Liver (tissue), 9 donors: Measurements from ENCODE around the gene TGM5. TPM values are rescaled to one million over a fixed set of nuclear protein-coding genes. Genes with fewer than 3 reads are reported as not detected.

Experiments used
- DNase-seq: peaks from one replicate; pipeline ENCODE4 v3.0.0-alpha.2; 2017; ENCODE audit warnings: low spot score
- H3K27ac ChIP-seq, 2 donors: one replicate each; pipeline ENCODE4 v1.7.0; 2013; ENCODE audit warnings: inconsistent platforms in 2 of 2, low read length in 2 of 2, control low read depth in 1 of 2, low read depth in 1 of 2, mild to moderate bottlenecking in 1 of 2
- H3K27me3 ChIP-seq, 4 donors: one replicate each; pipeline versions ENCODE4 v1.6.1 to v1.7.0; 2013; ENCODE audit warnings: low read length in 3 of 4, inconsistent platforms in 1 of 4, mild to moderate bottlenecking in 1 of 4, moderate library complexity in 1 of 4; ENCODE audit not compliant: control insufficient read depth in 4 of 4, insufficient read depth in 4 of 4
- H3K36me3 ChIP-seq, 4 donors: one replicate each; pipeline versions ENCODE4 v1.6.1 to v1.7.0; 2013; ENCODE audit warnings: low read length in 3 of 4, mild to moderate bottlenecking in 3 of 4, low read depth in 1 of 4, moderate library complexity in 1 of 4; ENCODE audit not compliant: control insufficient read depth in 4 of 4, insufficient read depth in 3 of 4
- H3K4me1 ChIP-seq, 4 donors: one replicate each; pipeline versions ENCODE4 v1.6.1 to v1.7.0; 2013; ENCODE audit warnings: low read length in 3 of 4, mild to moderate bottlenecking in 3 of 4, moderate library complexity in 1 of 4; ENCODE audit not compliant: control insufficient read depth in 4 of 4, insufficient read depth in 4 of 4
- H3K4me3 ChIP-seq, 3 donors: one replicate each; pipeline versions ENCODE4 v1.6.1 to v1.7.0; 2013; ENCODE audit warnings: low read length in 3 of 3, control low read depth in 1 of 3, low read depth in 1 of 3, mild to moderate bottlenecking in 1 of 3
- H3K9ac ChIP-seq, 2 donors: one replicate each; pipeline ENCODE4 v1.7.0; 2013; ENCODE audit warnings: low read length in 2 of 2, mild to moderate bottlenecking in 2 of 2, moderate library complexity in 2 of 2, control low read depth in 1 of 2, low read depth in 1 of 2
- H3K9me3 ChIP-seq, 4 donors: one replicate each; pipeline versions ENCODE4 v1.6.1 to v1.7.0; 2013; ENCODE audit warnings: low read length in 3 of 4; ENCODE audit not compliant: control insufficient read depth in 4 of 4
- ATF3 ChIP-seq: IDR thresholded peaks from 2 replicates; pipeline ENCODE4 v1.6.1; 2016; ENCODE audit warnings: antibody characterized with exemption
- FOXA1 ChIP-seq: IDR thresholded peaks from 2 replicates; pipeline ENCODE4 v1.6.1; 2016; ENCODE audit warnings: antibody characterized with exemption
- FOXA2 ChIP-seq: IDR thresholded peaks from 2 replicates; pipeline ENCODE4 v1.6.1; 2016; ENCODE audit warnings: antibody characterized with exemption
- GABPA ChIP-seq, 2 donors: IDR thresholded peaks in 1 of 2; conservative IDR thresholded peaks in 1 of 2; 2 replicates each; pipeline ENCODE4 v1.6.1; 2016; ENCODE audit warnings: antibody characterized with exemption in 2 of 2, mild to moderate bottlenecking in 1 of 2, moderate library complexity in 1 of 2
- HNF4A ChIP-seq, 2 donors: conservative IDR thresholded peaks; 2 replicates each; pipeline ENCODE4 v1.6.1; 2016; ENCODE audit warnings: antibody characterized with exemption in 2 of 2, mild to moderate bottlenecking in 2 of 2
- JUND ChIP-seq, 2 donors: IDR thresholded peaks; 2 replicates each; pipeline ENCODE4 v1.6.1; 2016; ENCODE audit warnings: antibody characterized with exemption in 2 of 2
- MAX ChIP-seq: IDR thresholded peaks from 2 replicates; pipeline ENCODE4 v1.6.1; 2016; ENCODE audit warnings: antibody characterized with exemption
- NR2F2 ChIP-seq: IDR thresholded peaks from 2 replicates; pipeline ENCODE4 v1.6.1; 2016; ENCODE audit warnings: antibody characterized with exemption
- RAD21 ChIP-seq, 2 donors: IDR thresholded peaks; 2 replicates each; pipeline ENCODE4 v1.6.1; 2016; ENCODE audit warnings: antibody characterized with exemption in 2 of 2, mild to moderate bottlenecking in 2 of 2
- SP1 ChIP-seq: IDR thresholded peaks from 2 replicates; pipeline ENCODE4 v1.6.1; 2018; ENCODE audit warnings: antibody characterized with exemption, mild to moderate bottlenecking
- TAF1 ChIP-seq: conservative IDR thresholded peaks from 2 replicates; pipeline ENCODE4 v1.6.1; 2016; ENCODE audit warnings: antibody characterized with exemption, mild to moderate bottlenecking
- WGBS: extraction: QIAGEN DNeasy Blood & Tissue Kit; methylation state at CpG from one replicate; pipeline ENCODE4 v1.1.7; 2013; 5-methylcytosine and 5-hydroxymethylcytosine counted together
- polyA plus RNA-seq, 2 donors: library from polyadenylated mRNA; stranded (reverse) in 1 of 2; unstranded in 1 of 2; fragments of 200-250 nt in 1 of 2; fragments of >200 nt in 1 of 2; fragmentation: Nextera tagmentation in 1 of 2; extraction: Ambion mirVana in 1 of 2; gene quantifications; one replicate each; pipeline versions ENCODE4 v1.2.1 to v1.2.3, GENCODE V29; 2013 to 2015
- total RNA-seq, 2 donors: library from RNA; depleted of rRNA; stranded (reverse); fragments of >200 nt; gene quantifications; one replicate each; pipeline ENCODE4 v1.2.3, GENCODE V29; 2014
- TF ChIP-seq, protein P1 (sequence below): IDR thresholded peaks from 2 replicates; pipeline ENCODE4 v1.6.1; 2016; ENCODE audit warnings: antibody characterized with exemption
- TF ChIP-seq, protein P2 (sequence below): IDR thresholded peaks from 2 replicates; pipeline ENCODE4 v1.6.1; 2016; ENCODE audit warnings: antibody characterized with exemption, mild to moderate bottlenecking
- donor health status: healthy.
- donor health status: healthy.
- donor health status: healthy.
- donor health status: healthy.
- donor health status: healthy.

Gene TGM5
- total and polyA plus RNA-seq, 4 donors, result not detected

DNA sequence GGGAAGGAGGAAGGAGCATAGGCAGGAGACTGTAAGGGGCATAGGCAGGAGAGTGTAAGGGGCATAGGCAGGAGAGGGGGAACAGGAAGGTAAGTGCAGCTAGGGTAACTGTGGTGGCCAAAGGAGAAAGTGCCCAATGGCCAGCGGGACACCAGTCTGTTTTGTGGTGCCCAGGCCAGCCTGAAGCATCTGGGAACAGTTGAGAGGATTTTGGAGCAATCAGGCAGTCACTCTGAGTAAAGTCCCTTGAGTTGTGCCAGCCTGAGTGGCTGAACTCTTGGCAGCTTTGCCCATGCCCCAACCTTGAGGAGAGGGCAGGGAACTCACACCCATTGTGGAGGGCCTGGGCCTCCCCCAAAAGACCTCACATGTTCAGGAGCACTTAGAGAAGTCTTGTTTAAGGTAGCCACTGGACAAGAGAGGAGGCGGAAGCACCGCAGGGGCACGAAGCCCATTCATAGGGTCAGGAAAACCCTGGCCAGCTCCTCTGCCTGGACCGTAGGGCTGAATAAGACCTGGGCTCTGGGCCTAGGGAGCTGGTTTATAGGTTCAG is 3.5 kb upstream of the TGM5 start:
- Histone ChIP-seq H3K27ac (no peak overlapping the region), H3K36me3 (no peaks in the 10 kb centered on the region), H3K4me1 (no peaks in the 10 kb centered on the region), H3K4me3 (no peak overlapping the region), H3K9ac (no peak overlapping the region), H3K27me3 (no peaks in the 10 kb centered on the region), H3K9me3 (no peaks in the 10 kb centered on the region)
- no peak for DNase-seq
- TF ChIP-seq NR2F2 (no peak), RAD21 (IDR thresholded peaks at IDR 0.05) (no peak), FOXA2 (no peak), MAX (no peak), GABPA (IDR thresholded peaks at IDR 0.05 in 1 of 2, conservative IDR thresholded peaks at IDR 0.05 in 1 of 2) (no peak), SP1 (no peak), TAF1 (no peak), ATF3 (no peak), JUND (IDR thresholded peaks at IDR 0.05) (no peak)
- TF ChIP-seq, protein P1, sequence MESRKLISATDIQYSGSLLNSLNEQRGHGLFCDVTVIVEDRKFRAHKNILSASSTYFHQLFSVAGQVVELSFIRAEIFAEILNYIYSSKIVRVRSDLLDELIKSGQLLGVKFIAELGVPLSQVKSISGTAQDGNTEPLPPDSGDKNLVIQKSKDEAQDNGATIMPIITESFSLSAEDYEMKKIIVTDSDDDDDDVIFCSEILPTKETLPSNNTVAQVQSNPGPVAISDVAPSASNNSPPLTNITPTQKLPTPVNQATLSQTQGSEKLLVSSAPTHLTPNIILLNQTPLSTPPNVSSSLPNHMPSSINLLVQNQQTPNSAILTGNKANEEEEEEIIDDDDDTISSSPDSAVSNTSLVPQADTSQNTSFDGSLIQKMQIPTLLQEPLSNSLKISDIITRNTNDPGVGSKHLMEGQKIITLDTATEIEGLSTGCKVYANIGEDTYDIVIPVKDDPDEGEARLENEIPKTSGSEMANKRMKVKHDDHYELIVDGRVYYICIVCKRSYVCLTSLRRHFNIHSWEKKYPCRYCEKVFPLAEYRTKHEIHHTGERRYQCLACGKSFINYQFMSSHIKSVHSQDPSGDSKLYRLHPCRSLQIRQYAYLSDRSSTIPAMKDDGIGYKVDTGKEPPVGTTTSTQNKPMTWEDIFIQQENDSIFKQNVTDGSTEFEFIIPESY, result no peak
- WGBS, result 89% methylated on average over 5 of the region's 5 CpGs

DNA sequence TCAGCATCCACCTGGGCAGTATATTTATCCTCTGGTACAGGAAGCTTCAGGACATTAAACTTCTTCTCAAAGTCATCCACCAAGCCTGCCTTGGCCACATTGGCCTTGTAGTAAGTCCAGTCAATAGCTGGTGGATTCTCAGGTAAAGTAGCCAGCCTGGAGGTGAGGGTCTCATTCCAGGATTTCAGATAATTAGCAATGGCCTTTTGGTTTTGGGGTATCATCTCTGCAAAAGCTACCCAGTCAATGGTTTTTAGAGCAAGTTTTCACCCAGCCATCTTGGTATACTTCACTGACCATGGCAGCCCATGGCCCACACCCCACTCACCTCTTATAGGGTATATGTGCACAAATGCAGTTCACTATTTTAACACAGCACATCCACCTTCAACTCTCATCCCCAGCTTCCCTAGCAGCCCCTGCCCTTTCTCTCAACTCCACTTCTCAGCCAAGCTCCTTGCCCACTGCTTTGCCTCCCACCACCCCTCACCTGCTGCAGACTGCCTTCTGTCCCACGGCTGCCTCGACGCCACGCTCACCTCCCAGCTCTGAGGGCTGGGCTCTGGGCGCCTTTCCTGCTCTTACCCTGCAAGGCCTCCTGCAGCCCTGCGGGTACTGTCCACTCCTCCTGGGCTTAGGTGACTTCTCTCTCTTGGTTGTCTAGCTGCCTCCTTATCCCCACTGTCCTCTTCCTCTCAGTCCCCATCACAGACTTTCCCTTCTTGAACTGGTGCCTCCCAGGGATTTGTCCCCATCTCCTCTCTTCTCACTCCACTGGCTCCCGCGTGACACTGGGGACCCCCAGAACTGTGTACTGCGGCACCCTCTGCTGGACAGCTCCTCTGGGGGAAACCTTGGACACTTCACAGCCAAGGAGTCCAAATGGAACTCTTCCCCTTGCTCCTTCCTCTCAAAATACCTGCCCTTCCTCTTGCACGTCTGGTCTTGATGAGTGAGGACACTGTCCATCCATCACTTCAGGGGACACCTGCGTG is 1.7 kb upstream of the TGM5 start:
- peak; percentile 61 for DNase-seq
- Histone ChIP-seq H3K36me3 (no peaks in the 10 kb centered on the region), H3K9ac (no peak overlapping the region), H3K4me1 (no peaks in the 10 kb centered on the region), H3K4me3 (no peak overlapping the region), H3K9me3 (no peaks in the 10 kb centered on the region), H3K27me3 (no peaks in the 10 kb centered on the region), H3K27ac (no peak overlapping the region)
- WGBS, result 53% methylated on average over 11 of the region's 11 CpGs
- TF ChIP-seq GABPA (IDR thresholded peaks at IDR 0.05 in 1 of 2, conservative IDR thresholded peaks at IDR 0.05 in 1 of 2), result no peak
- no peak for TF ChIP-seq NR2F2
- no peak for TF ChIP-seq FOXA1
- no peak for TF ChIP-seq RAD21 (IDR thresholded peaks at IDR 0.05)
- no peak for TF ChIP-seq TAF1
- TF ChIP-seq SP1, result no peak

DNA sequence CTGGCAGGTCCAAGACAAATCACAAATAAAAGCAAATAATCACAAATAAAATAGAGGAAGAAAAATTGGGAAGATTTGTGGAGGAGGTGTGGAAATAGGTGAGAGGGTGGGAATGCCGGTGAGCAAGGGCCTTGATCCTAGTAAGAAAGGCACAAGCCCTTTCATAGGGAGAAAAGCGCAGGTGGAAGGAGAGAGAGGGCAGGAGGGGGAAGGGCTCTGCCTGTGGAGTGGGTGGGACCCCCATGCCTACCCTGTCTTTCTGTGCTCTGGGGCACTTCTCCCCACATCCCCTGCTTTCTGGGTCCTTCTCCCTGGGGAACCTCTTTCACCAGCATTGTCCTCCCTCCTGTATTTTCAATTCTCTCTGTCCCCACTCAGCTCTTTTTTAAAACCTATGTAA is 711 bp upstream of the TGM5 start:
- H3K36me3 ChIP-seq, result no peaks in the 10 kb centered on the region
- no peaks in the 10 kb centered on the region for H3K4me1 ChIP-seq
- H3K9ac ChIP-seq, result no peak overlapping the region
- no peak overlapping the region for H3K27ac ChIP-seq
- TF ChIP-seq MAX (no peak), HNF4A (conservative IDR thresholded peaks at IDR 0.05) (no peak), GABPA (IDR thresholded peaks at IDR 0.05 in 1 of 2, conservative IDR thresholded peaks at IDR 0.05 in 1 of 2) (no peak), RAD21 (IDR thresholded peaks at IDR 0.05) (no peak), FOXA1 (no peak), JUND (IDR thresholded peaks at IDR 0.05) (no peak), NR2F2 (no peak)
- TF ChIP-seq, protein P2, sequence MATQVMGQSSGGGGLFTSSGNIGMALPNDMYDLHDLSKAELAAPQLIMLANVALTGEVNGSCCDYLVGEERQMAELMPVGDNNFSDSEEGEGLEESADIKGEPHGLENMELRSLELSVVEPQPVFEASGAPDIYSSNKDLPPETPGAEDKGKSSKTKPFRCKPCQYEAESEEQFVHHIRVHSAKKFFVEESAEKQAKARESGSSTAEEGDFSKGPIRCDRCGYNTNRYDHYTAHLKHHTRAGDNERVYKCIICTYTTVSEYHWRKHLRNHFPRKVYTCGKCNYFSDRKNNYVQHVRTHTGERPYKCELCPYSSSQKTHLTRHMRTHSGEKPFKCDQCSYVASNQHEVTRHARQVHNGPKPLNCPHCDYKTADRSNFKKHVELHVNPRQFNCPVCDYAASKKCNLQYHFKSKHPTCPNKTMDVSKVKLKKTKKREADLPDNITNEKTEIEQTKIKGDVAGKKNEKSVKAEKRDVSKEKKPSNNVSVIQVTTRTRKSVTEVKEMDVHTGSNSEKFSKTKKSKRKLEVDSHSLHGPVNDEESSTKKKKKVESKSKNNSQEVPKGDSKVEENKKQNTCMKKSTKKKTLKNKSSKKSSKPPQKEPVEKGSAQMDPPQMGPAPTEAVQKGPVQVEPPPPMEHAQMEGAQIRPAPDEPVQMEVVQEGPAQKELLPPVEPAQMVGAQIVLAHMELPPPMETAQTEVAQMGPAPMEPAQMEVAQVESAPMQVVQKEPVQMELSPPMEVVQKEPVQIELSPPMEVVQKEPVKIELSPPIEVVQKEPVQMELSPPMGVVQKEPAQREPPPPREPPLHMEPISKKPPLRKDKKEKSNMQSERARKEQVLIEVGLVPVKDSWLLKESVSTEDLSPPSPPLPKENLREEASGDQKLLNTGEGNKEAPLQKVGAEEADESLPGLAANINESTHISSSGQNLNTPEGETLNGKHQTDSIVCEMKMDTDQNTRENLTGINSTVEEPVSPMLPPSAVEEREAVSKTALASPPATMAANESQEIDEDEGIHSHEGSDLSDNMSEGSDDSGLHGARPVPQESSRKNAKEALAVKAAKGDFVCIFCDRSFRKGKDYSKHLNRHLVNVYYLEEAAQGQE, result no peak
- 89% methylated on average over 2 of the region's 2 CpGs for WGBS
- no peak for DNase-seq
- no peaks in the 10 kb centered on the region for H3K9me3 ChIP-seq
- H3K4me3 ChIP-seq, result no peak overlapping the region
- H3K27me3 ChIP-seq, result no peaks in the 10 kb centered on the region
